HL-60 (cell line): ENCODE data around the gene MOCS3.

Experiments used
- DNase-seq, 2 experiments: peaks; one replicate each; pipeline ENCODE4 v3.0.0-alpha.2; 2010 to 2020; ENCODE audit warnings: low read depth in 1 of 2, low spot score in 1 of 2
- H3K27ac ChIP-seq: fragments of 250-450 bp; sonication (Bioruptor Pico); replicated peaks from 2 replicates; pipeline ENCODE4 v1.5.1; 2020; ENCODE audit warnings: mild to moderate bottlenecking, moderate library complexity
- H3K27me3 ChIP-seq: fragments of 250-450 bp; sonication (Bioruptor Pico); 2 replicates; pipeline ENCODE4 v1.5.1; 2021; ENCODE audit warnings: mild to moderate bottlenecking, moderate library complexity; ENCODE audit not compliant: insufficient read depth, poor library complexity, severe bottlenecking
- H3K4me3 ChIP-seq: replicated peaks from 2 replicates; pipeline ENCODE4 v1.5.1; 2011; ENCODE audit warnings: mild to moderate bottlenecking, control low read depth, low read length; ENCODE audit not compliant: insufficient read depth
- GABPA ChIP-seq: IDR thresholded peaks from 2 replicates; pipeline ENCODE4 v1.6.1; 2012; ENCODE audit warnings: low read depth
- POLR2AphosphoS5 ChIP-seq: IDR thresholded peaks from 2 replicates; pipeline ENCODE4 v1.6.1; 2012; ENCODE audit warnings: low read depth
- SPI1 ChIP-seq: IDR thresholded peaks from 2 replicates; pipeline ENCODE4 v1.6.1; 2012; ENCODE audit warnings: low read depth, mild to moderate bottlenecking, borderline replicate concordance
- TF ChIP-seq, protein P1 (sequence below): IDR thresholded peaks from 2 replicates; pipeline ENCODE4 v1.6.1; 2012; ENCODE audit warnings: low read depth; ENCODE audit not compliant: insufficient replicate concordance
- TF ChIP-seq, protein P2 (sequence below): IDR thresholded peaks from one replicate; pipeline ENCODE4 v1.5.1; 2011; ENCODE audit warnings: low read length, control low read depth, inconsistent platforms; ENCODE audit not compliant: insufficient read depth

MOCS3 gene

DNA sequence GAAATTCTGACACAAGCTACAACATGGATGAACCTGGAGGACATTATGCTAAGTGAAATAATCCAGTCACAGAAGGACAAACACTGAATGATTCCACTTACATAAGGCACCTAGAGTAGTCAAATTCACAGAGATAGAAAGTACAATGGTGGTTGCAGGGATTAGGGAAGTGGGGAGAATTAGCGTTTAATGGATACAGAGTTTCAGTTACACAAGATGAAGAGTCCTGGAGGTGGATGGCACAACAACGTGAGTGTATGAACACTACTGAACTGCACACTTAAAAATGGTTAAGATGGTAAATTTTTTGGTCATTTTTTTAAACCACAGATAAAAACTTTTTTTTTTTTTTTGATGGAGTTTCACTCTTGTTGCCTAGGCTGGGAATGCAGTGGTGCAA lies 24.7 kb downstream of the MOCS3 start:
- TF ChIP-seq POLR2AphosphoS5 = no peak
- TF ChIP-seq, protein P1, sequence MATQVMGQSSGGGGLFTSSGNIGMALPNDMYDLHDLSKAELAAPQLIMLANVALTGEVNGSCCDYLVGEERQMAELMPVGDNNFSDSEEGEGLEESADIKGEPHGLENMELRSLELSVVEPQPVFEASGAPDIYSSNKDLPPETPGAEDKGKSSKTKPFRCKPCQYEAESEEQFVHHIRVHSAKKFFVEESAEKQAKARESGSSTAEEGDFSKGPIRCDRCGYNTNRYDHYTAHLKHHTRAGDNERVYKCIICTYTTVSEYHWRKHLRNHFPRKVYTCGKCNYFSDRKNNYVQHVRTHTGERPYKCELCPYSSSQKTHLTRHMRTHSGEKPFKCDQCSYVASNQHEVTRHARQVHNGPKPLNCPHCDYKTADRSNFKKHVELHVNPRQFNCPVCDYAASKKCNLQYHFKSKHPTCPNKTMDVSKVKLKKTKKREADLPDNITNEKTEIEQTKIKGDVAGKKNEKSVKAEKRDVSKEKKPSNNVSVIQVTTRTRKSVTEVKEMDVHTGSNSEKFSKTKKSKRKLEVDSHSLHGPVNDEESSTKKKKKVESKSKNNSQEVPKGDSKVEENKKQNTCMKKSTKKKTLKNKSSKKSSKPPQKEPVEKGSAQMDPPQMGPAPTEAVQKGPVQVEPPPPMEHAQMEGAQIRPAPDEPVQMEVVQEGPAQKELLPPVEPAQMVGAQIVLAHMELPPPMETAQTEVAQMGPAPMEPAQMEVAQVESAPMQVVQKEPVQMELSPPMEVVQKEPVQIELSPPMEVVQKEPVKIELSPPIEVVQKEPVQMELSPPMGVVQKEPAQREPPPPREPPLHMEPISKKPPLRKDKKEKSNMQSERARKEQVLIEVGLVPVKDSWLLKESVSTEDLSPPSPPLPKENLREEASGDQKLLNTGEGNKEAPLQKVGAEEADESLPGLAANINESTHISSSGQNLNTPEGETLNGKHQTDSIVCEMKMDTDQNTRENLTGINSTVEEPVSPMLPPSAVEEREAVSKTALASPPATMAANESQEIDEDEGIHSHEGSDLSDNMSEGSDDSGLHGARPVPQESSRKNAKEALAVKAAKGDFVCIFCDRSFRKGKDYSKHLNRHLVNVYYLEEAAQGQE = no peak
- TF ChIP-seq GABPA = no peak
- TF ChIP-seq, protein P2, sequence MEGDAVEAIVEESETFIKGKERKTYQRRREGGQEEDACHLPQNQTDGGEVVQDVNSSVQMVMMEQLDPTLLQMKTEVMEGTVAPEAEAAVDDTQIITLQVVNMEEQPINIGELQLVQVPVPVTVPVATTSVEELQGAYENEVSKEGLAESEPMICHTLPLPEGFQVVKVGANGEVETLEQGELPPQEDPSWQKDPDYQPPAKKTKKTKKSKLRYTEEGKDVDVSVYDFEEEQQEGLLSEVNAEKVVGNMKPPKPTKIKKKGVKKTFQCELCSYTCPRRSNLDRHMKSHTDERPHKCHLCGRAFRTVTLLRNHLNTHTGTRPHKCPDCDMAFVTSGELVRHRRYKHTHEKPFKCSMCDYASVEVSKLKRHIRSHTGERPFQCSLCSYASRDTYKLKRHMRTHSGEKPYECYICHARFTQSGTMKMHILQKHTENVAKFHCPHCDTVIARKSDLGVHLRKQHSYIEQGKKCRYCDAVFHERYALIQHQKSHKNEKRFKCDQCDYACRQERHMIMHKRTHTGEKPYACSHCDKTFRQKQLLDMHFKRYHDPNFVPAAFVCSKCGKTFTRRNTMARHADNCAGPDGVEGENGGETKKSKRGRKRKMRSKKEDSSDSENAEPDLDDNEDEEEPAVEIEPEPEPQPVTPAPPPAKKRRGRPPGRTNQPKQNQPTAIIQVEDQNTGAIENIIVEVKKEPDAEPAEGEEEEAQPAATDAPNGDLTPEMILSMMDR = no peak
- no peak for TF ChIP-seq SPI1
- Histone ChIP-seq H3K27ac (no peak overlapping the region), H3K27me3 (peaks cover 2% of the 10 kb centered on the region), H3K4me3 (no peak overlapping the region)
- DNase-seq = no peak

DNA sequence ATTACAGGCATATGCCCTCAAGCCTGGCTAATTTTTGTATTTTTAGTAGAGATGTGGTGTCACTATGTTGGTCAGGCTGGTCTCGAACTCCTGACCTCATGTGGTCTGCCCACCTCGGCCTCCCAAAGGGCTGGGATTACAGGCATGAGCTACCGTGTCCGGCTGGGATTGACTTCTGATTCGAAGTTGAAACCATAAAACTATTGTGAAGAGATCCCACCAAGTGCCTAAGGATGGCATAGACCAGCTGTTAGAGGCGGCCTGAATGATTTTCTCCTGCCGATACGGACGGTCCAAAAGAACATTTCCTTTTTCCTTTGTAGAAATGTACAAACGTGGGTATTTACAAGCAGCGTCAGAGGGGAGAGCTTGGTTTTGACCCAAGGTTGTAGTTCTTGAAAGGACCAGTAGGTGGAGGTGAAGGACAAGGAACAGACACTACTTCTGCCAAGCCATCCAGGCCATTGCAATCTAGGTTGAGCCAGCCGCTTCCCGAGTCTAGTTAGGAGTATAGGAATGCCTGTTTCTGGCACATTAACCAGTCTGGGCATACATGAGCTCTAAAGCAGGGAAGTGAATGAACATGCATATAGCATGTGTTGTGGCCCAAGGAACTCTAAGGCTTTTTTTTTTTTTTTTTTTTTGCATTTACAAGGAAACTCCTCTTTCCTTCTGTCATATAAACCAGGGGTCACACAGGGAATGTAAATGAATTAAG lies 29.0 kb downstream of the MOCS3 start:
- DNase-seq = peak; percentile 43 to 64
- H3K27ac ChIP-seq = no peak overlapping the region
- TF ChIP-seq, protein P2 = peak; percentile 75
- TF ChIP-seq, protein P1 = no peak
- peaks cover 2% of the 10 kb centered on the region for H3K27me3 ChIP-seq
- H3K4me3 ChIP-seq = no peak overlapping the region

DNA sequence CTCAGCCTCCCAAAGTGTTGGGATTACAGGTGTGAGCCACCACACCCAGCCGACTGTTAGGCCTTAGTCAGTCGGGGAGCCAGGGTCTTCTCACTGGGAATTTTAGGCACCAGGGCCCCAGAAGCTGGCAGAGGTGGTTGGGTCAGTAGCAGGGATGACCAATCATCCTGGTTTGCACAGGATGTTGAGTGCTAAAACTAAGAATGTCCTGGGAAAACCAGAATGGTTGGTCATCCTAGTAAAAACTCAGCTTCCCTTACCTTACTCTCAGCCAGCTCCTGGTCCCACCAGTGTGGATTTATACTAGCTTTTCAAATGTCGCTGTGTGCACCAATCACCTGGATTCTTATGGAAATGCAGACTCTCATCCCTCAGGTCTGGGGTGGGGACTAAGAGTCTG lies 32.5 kb downstream of the MOCS3 start:
- H3K27ac ChIP-seq = no peak overlapping the region
- H3K27me3 ChIP-seq = no peaks in the 10 kb centered on the region
- no peak for DNase-seq
- H3K4me3 ChIP-seq = no peak overlapping the region
- TF ChIP-seq GABPA (no peak), SPI1 (no peak), POLR2AphosphoS5 (no peak)
- TF ChIP-seq, protein P2 = no peak
- TF ChIP-seq, protein P1 = no peak
